ENCODE data around the gene TRAK1.

Gene TRAK1

GRCh38 chr3:42220436-42221121, 129.4 kb downstream of the TRAK1 start:
- no peak for DNase-seq

- no peak for DNase-seq
These were observed 132.0 kb downstream of the TRAK1 start for GRCh38 chr3:42222942-42223693.

GRCh38 chr3:42224178-42224577, 133.0 kb downstream of the TRAK1 start:
- no peak for DNase-seq

GRCh38 chr3:42224658-42225421, 133.7 kb downstream of the TRAK1 start:
- DNase-seq, result no peak

- DNase-seq, result no peak
These were observed 134.6 kb downstream of the TRAK1 start for GRCh38 chr3:42225486-42226363.

- no peak for DNase-seq
These were observed 135.6 kb downstream of the TRAK1 start for GRCh38 chr3:42226470-42227425.

- no peak for DNase-seq
These were observed 137.6 kb downstream of the TRAK1 start for GRCh38 chr3:42228796-42229195.

GRCh38 chr3:42229266-42229941, 138.2 kb downstream of the TRAK1 start:
- no peak for DNase-seq

GRCh38 chr3:42229942-42230688, 139.0 kb downstream of the TRAK1 start:
- no peak for DNase-seq

- DNase-seq, result no peak
These were observed 139.7 kb downstream of the TRAK1 start for GRCh38 chr3:42230860-42231259.

- DNase-seq, result no peak
These were observed 144.4 kb downstream of the TRAK1 start for GRCh38 chr3:42235532-42235931.

- DNase-seq, result no peak
These were observed 145.5 kb downstream of the TRAK1 start for GRCh38 chr3:42236611-42237010.

- DNase-seq, result no peak
These were observed 154.9 kb downstream of the TRAK1 start for GRCh38 chr3:42246091-42246490.

GRCh38 chr3:42247576-42248027, 156.4 kb downstream of the TRAK1 start:
- DNase-seq, result no peak

- DNase-seq, result no peak
These were observed 159.6 kb downstream of the TRAK1 start for GRCh38 chr3:42250761-42251160.

- no peak for DNase-seq
These were observed 163.4 kb downstream of the TRAK1 start for GRCh38 chr3:42254566-42254965.

GRCh38 chr3:42256135-42256819, 165.1 kb downstream of the TRAK1 start:
- DNase-seq, result no peak

GRCh38 chr3:42257007-42257406, 165.8 kb downstream of the TRAK1 start:
- no peak for DNase-seq

GRCh38 chr3:42262525-42262924, 171.4 kb downstream of the TRAK1 start:
- no peak for DNase-seq
